Liver (tissue), 3 donors: Measurements from ENCODE around the gene MMP28.

Experiments
- ATF3 ChIP-seq: IDR thresholded peaks from 2 replicates; pipeline ENCODE4 v1.6.1; 2016; ENCODE audit warnings: antibody characterized with exemption
- CTCF ChIP-seq: fragments of 150-350 bp; IDR thresholded peaks from 2 replicates; pipeline ENCODE4 v1.5.1; 2017; ENCODE audit warnings: improper control_type of control experiment, low read depth, low read length; ENCODE audit not compliant: missing input control
- EGR1 ChIP-seq, 2 donors: IDR thresholded peaks; 2 replicates each; pipeline ENCODE4 v1.6.1; 2016 to 2018; ENCODE audit warnings: antibody characterized with exemption in 2 of 2, low read depth in 2 of 2
- FOXA1 ChIP-seq: IDR thresholded peaks from 2 replicates; pipeline ENCODE4 v1.6.1; 2016; ENCODE audit warnings: antibody characterized with exemption
- FOXA2 ChIP-seq: IDR thresholded peaks from 2 replicates; pipeline ENCODE4 v1.6.1; 2016; ENCODE audit warnings: antibody characterized with exemption
- GABPA ChIP-seq, 2 donors: IDR thresholded peaks in 1 of 2; conservative IDR thresholded peaks in 1 of 2; 2 replicates each; pipeline ENCODE4 v1.6.1; 2016; ENCODE audit warnings: antibody characterized with exemption in 2 of 2, mild to moderate bottlenecking in 1 of 2, moderate library complexity in 1 of 2
- JUND ChIP-seq, 2 donors: IDR thresholded peaks; 2 replicates each; pipeline ENCODE4 v1.6.1; 2016; ENCODE audit warnings: antibody characterized with exemption in 2 of 2
- MAX ChIP-seq: IDR thresholded peaks from 2 replicates; pipeline ENCODE4 v1.6.1; 2016; ENCODE audit warnings: antibody characterized with exemption
- NR2F2 ChIP-seq: IDR thresholded peaks from 2 replicates; pipeline ENCODE4 v1.6.1; 2016; ENCODE audit warnings: antibody characterized with exemption
- RAD21 ChIP-seq, 2 donors: IDR thresholded peaks; 2 replicates each; pipeline ENCODE4 v1.6.1; 2016; ENCODE audit warnings: antibody characterized with exemption in 2 of 2, mild to moderate bottlenecking in 2 of 2
- REST ChIP-seq: IDR thresholded peaks from 2 replicates; pipeline ENCODE4 v1.6.1; 2016; ENCODE audit warnings: antibody characterized with exemption, mild to moderate bottlenecking
- SP1 ChIP-seq: IDR thresholded peaks from 2 replicates; pipeline ENCODE4 v1.6.1; 2018; ENCODE audit warnings: antibody characterized with exemption, mild to moderate bottlenecking
- TAF1 ChIP-seq: conservative IDR thresholded peaks from 2 replicates; pipeline ENCODE4 v1.6.1; 2016; ENCODE audit warnings: antibody characterized with exemption, mild to moderate bottlenecking
- YY1 ChIP-seq: IDR thresholded peaks from 2 replicates; pipeline ENCODE4 v1.6.1; 2016; ENCODE audit warnings: antibody characterized with exemption, mild to moderate bottlenecking
- donor health status: healthy.
- donor health status: healthy.

- TF ChIP-seq CTCF (no peak), TAF1 (no peak), REST (no peak), RAD21 (IDR thresholded peaks at IDR 0.05) (no peak), MAX (no peak), FOXA1 (no peak), JUND (IDR thresholded peaks at IDR 0.05) (no peak), NR2F2 (no peak), GABPA (IDR thresholded peaks at IDR 0.05 in 1 of 2, conservative IDR thresholded peaks at IDR 0.05 in 1 of 2) (no peak), FOXA2 (no peak), YY1 (no peak), EGR1 (IDR thresholded peaks at IDR 0.05; ENCODE audit: low read depth in 2 of 2) (no peak), SP1 (no peak), ATF3 (no peak)
These were observed 6.7 kb downstream of the MMP28 start for GRCh38 chr17:35788477-35789368.
